Activated naive CD8-positive, alpha-beta T cell treated with anti-CD3 and anti-CD28 coated beads, Interleukin-2, amount 50 U/mL, for 16 hours (primary cell): Measurements from ENCODE around the gene SNCB.
"Not testable (repeated sequence)": the region's sequence is repeated elsewhere in the genome, so short reads cannot be mapped to it uniquely, and the experiment has no call there.

Experiments used
- DNase-seq: peaks from one replicate; pipeline ENCODE4 v3.0.0-alpha.2; 2020; ENCODE audit warnings: low read depth, low spot score

Gene SNCB

DNA sequence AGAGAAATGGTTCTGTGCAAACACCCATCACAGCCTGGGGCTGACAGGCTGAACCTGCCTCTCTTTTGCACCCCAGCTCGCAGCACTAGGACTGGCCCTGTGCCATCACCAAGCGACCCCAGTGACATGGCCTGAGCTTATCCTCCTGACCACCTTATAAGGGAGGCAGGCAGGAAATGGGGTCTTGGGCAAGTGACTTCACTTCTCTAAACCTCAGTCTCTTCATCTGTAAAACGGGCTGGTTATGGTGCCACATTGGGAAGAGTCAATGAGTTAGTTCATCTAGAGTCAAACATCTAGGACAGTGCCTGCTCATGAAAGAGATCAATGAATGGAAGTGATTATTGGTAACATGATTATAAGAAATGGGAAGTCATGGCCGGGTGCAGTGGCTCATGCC is 6.2 kb downstream of the SNCB start:
- no peak for DNase-seq

DNA sequence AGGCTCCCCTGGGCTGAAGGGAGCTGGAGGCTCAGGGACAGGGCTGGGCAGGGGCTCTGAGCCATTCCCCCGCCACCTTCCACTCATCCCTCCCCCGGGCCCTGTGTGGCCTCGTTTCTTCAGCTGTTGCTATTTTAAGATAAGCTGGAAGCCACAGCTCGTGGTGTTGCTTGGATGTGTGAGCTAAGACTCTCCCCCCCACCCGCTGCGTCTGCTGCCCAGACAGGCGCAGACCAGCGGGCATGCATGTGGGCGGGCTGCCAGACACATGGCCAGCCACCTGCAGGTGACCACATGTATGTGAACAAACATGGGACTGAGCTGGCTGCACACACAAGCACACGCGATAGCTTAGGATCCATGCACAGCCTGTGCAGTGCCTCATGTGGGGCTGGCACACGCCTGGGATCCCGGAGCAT is 8.7 kb downstream of the SNCB start:
- no peak for DNase-seq

DNA sequence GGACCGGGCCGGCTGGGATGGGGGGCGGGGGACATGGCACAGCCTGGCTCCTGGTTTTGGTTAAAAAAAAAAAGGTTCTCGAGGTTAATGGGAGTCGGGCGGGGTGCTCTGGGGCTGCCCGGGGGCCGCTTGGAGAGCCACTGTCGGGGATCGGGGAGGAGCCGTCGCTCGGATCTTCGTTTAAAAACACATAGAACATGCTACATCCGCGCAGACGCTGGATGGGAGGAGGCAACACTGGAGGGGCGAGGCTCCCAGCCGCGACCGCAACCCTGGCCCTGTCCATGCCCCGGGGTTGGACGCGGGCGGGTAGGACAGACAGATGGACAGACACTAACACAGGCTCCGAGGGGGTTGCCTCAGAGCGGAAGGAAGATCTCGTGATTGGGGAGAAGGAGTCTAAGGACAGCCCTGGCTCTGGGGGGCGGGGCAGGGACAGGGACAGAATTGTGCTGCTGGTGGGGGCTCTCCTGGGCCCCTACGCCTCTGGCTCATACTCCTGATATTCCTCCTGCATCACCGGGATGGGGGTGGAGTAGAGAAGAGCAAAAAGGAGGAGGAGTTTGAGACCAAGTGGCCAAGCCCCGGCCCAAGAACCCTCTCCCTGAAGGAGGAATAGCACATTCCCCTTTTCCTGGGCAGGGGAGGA is 9.9 kb downstream of the SNCB start:
- no peak for DNase-seq

DNA sequence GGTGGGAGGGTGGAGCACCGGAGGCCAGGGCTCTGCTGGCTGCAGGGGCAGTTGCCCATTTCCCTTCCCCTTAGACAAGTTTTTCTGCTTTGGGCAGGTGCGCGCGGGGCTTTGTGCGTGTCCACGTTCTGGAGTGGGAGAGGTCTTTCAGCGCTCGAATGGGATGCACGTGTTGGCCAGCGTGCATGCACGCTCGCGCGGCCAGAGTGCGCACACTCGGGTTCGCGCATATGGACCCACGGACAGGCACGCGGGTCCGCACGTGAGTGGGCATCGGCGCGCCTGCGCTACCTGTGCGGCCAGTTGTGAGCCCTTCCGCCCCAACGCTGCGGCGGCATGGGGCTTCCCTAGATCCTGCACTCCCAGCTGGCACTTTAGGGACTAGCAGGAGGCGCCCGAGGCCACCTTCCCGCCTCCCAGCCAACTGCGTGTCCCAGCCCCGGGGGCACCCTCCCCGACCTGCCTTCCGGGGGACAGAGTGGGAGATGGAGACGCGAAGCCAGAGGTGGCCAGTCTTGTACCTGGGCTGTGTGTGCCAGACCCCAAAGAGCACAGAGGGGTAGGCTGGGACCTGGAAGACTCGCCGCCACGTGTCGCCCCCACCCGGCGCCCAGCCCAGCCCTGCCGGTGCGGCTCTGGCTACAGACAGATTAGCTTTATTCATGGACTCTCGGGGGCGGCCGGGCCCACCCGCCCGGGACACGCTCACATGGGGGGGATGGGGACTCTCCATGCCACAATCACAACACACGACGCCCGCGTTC is 10.6 kb downstream of the SNCB start:
- DNase-seq, result no peak

DNA sequence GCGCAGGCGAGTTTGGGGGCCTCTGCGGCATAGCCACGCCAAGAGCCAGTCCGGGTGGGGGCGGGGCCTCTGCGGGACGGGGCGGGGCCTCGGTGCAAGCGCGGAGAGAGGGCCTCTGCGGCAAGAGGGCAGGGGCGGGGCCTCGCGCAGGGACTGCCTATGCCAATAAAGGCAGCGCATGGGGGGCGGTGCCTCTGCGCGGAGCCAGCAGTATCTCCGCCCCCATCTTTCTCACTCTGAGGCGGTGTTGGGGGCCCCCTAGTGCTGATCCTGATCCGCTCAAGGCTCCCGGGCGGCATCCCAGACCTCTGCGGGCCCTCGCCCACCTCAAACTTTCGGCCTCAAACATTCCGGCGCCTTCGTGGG is 11.1 kb downstream of the SNCB start:
- DNase-seq, result peak; percentile 65

DNA sequence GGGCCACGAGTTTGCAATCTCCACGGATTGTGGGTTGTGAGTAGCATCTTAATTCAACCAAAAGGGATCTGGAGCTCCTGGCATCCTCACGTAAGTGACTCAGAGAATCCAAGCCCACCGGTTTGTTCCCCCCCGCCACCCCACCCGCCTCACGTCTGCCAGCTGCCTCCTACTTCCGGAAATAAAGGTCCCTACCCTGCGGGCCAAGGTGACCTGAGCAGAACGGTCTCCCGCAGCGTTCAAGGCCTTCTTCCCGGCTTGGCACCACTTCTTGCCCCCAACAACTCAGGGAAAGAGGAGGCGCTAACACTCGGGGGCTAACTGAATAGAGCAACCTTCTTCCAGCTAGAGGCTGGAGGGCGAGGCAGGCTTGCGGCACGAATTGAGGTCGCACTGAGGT is 11.6 kb downstream of the SNCB start:
- DNase-seq, result no peak

DNA sequence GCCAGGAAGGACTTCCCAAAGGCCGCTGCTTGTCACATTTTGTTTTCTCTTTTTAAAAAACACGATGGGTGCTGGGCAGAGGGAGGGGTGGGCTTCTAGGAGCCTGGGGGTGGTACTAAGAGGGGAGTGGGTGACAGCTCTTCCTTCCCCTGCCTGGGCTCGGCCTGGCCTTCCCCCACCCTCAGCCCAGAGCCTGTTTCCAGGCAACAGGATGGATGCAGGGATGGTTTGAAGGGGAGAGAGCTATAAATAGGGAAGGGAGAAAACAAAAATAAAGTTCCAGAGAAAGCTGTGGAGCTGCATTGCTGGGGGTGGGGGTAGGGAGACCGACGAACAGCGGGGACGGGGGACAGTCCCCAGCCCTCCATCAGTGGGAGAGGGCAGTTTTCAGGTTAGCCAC is 13.8 kb downstream of the SNCB start:
- DNase-seq, result no peak

DNA sequence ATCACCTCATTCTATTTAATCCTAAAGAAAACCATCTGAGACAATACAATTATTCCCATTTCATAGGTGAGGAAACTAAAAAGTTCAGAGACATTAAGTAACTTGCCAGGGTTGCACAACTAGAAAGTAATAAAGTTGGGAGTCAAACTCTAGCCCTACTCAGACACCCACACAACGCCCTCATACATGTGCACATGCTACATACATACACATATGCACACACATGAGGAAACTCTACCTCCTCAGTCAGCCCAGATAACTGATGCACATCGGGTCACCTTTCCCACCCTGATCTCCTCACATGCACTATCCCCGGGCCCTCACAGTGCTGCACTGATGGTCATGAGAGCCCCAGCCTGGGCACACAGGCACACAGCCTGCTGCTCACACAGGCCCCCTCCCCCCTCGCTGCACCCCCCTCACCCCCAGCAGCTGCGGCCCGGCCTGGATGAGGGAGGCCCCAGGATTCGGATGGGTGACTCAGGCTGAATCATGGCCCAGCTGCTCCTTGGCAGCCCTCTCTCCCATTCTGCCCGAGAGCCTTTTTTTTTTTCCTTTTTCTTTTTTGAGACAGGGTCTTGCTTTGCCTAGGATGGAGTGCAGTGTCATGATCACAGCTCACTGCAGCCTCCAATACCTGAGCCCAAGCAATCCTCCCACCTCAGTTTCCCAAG is 15.4 kb downstream of the SNCB start:
- DNase-seq, result no peak

DNA sequence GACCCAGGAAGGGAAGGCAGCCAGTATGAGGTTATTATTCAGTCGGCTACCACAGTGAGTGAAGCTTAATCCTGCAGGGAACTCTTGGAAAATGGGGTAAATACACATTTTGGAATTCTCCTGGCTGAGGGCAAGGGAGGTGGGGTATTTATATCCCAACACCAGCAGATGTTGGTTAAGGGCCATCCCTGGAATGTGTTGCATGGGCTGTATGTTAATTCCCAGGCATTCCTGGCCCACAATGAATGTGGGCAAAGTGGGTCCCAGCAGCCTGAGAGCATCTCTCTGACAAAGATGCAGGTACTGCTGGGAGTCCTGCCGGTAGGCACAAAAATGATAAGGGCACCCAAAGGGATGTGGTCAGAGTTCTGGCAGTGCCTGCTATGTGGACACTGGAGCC is 17.5 kb downstream of the SNCB start:
- no peak for DNase-seq

DNA sequence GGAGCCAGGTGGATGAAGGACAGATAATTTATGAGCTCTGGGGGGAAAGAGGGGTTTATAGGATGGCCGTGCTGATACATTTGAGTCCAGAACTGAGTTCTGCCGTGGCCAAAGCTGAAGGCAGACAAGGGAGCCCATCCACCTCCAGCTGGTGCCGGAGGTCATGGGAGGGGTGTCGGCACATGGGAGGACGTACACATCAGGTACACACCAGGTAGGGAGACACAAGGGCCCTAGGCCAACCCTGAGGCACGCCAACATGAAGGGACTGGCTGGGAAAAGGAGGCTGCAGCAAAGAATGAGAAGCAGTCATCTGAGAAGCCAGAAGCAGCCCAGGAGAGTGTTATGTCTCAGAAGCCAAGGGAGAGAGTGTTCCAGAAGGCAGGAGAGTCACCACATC is 18.3 kb downstream of the SNCB start:
- no peak for DNase-seq

DNA sequence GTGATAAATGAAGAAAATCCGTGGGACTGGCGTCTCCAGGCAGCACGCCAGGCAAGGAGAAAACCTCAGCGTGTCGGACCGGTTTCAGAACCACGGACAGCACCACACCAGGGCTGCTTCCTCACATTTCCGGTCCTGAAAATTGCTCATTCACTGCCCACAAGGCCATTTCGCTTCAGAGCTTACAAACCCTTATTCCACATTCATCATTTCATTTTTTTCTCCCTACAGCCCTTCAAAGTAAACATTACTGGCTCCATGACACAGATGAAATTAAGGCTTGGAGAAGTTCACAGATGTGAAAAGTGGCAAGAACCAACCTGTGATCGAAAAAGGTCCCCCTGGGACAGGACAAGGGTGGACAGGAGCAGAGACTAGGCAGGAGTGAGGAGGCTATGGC is 18.9 kb downstream of the SNCB start:
- DNase-seq, result no peak

DNA sequence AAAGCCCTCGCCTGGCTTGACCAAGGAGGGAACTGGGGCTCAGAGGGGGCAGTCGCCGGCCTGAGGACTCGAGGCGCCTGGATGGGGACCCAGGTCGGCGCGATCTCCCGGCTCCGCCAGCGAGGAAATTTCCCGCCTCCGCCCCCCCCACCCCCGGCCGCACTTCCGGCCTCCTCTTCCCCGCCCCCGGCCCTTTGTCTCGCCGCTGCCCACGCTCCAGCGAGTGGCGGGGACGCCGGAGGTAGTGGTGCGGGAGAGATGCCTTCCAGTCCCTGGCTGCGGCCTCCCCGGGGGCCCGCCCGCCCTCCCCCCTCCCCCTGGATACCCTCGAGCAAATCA is 19.9 kb downstream of the SNCB start:
- DNase-seq, result no peak

DNA sequence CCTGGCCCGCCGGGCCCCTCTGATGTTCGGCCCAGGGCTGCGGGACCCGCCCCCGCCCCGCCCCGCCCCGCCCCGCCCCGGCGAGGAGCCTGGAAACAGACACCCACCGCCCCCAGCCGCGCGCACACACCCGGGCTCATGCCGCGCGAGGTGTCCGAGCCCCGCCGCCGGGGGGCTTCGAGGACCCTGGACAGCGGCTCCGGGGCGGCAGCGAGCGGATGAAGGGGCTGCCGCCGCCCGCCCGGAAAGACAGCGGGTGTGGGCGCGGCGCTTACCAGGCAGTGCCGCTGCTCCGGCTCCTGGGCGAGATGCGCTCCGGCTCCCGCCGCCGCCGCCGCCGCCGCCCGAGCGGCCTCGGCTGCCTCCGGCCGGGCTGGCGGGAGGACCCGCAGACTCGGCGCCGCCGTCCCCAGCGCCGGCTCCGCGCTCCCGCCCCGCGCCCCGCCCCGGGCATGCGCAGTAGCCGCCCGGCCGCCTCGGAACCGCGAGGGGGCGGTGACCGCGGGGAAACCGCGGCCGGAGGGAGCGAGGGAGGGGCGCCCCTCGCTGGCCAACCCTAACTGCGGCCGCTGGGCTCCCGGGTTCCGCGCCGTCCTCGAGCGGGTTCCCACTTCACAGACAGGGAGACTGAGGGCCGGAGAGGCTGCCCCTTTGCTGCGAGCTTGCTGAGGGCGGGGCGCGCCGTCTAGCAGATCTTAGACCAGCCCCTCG is 20.5 kb downstream of the SNCB start, which contains the start of gene GPRIN1:
Gene GPRIN1, minus strand, starts transcription at position 433 of the 711 bp plus-strand sequence. CDS start 10,322 bp downstream, outside the sequence.
- DNase-seq, result no peak

DNA sequence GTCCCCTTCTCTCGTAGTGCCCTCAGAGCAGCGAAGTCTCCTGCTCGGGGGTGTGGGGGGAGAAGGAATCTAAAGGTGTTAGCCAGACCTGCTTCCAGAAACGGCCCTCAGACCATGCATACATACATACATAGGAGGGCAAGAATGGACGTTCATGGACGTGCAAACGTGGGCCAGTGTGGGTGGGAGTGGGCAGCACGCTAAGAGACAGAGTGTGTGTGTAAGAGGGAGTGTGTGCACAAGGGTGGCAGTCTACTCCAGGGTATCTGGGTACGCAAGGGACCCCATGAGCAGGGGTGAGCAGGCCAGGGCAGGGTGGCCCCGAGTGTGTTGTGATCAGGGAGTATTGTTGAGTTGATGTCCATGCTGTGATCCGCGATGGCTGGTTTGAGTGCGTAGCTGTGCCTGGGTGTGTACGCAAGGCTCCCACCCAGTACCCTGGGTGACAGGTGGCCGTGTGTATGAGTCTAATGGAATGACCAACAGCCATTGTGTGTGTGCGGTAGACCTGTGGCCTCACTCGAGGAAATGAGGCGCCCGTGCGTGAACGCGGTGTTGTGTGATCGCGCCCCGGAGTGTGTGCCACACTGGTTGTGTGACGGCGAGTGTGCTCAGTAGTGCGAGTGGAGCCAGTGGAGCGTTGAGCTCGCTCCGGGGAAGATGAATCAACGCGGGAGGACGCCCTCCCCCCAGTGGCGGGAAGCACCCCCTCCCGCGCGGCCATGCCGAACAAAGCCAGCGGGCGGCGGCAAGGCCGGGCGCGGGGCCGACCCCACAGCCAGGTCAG is 21.2 kb downstream of the SNCB start:
- no peak for DNase-seq

DNA sequence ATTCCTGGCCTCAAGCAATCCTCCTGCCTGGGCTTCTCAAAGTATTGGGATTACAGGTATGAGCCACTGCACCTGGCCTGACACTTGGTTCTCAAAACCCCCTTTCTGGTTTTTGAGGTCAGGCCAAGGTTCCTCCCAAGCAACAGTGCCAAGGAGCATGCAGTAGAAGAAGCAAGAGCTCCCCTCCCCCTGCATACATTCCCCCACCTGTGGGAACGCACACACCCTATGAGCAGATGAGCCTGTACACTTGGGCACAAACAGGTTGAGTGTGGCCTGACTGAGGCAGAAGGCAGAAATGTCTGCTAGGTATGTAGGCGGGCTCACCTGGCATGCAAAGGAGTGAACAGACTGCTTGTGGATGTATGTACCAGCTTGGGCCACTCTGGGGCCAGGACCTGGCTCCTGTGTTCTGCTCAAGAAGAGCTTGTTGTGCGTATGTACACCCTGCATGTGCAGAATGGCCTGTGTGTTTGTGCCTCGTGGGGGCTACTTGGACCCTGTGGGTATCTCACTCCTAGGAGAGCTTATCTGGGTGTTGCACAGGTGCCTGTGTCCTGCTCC is 22.1 kb downstream of the SNCB start:
- DNase-seq, result no peak

DNA sequence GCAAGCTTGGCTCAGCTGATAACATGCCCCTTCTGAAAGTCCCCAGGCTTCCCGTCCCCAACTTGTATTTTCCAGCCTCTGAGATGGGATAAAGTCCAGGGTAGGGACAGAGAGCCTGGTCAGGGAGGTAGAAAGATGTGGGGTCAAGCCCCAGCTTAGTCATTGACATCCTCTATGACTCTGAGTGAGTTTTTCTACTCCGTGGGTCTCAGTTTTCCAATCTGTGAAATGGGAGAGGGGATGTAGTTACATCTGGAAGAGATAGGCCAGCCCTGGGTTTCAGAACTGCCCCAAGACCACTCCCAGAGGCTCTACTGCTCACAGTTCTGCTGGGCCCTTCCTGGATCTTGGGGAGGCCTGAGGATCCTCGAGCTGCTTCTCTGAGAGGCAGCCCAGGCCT is 23.5 kb downstream of the SNCB start:
- DNase-seq, result no peak

DNA sequence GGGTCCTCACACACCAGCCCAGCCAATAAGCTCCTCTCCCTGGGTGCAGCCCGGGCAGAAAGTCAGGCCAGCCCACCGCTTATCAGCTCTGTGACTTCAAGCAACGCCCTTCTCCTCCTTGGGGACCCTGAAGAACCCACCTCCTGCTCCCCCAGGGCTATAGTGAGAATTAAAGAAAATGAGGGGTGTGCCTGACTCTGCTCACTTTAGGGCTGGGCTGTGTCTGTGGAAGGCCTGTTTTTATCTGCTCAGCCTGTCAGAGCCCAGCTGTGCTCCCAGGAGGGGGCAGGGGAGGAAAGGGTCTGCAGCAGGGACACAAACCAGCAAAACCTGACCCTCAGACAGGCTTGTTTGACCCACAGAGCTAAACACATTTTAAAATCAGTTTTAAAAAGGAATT is 24.3 kb downstream of the SNCB start:
- DNase-seq, result no peak

DNA sequence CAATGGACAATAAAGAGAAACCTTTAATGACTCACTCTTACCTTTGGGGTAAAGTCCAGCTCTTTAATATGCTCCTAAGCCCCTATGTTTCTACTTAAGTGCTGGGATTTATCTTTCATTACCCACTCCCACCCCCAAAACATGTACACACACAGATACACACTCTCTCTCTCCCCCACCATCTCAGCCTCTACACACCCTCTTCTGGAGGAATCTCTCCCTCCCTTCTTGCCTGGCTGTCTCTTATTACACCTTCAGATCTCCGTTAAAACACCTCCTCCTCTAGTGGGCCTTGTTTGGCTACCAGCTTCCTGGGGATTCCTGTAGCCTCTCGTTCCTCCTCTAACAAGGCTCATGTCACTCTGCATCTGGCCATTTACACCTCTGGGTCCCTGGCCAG is 27.2 kb downstream of the SNCB start:
- DNase-seq, result no peak

DNA sequence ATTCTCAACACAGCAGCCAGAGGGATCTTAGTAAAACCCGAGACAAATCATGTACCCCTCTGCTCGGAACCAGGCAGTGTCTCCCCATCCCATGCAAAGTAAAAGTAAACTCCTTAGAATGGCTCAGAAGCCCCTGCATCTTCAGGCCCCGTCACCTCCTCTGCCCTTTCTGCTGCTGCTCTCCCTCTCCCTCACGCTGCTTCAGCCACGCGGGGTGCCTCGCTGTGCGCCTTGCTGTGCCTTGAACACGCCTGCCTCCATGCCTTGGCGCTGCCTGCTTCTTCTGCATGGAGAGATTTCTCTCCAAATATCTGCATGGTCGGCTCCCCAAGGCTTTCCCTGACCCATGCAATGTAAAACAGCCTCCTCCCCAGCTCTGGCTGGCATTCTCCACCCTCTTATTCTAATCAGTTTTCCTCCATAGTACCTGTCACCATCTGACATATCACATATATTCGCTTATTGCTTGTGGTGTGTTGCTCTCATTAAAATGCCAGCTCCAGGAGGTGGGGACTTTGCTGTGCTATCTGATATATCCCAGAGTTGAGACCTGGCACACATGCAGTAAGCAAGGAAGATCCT is 28.3 kb downstream of the SNCB start:
- DNase-seq, result no peak

DNA sequence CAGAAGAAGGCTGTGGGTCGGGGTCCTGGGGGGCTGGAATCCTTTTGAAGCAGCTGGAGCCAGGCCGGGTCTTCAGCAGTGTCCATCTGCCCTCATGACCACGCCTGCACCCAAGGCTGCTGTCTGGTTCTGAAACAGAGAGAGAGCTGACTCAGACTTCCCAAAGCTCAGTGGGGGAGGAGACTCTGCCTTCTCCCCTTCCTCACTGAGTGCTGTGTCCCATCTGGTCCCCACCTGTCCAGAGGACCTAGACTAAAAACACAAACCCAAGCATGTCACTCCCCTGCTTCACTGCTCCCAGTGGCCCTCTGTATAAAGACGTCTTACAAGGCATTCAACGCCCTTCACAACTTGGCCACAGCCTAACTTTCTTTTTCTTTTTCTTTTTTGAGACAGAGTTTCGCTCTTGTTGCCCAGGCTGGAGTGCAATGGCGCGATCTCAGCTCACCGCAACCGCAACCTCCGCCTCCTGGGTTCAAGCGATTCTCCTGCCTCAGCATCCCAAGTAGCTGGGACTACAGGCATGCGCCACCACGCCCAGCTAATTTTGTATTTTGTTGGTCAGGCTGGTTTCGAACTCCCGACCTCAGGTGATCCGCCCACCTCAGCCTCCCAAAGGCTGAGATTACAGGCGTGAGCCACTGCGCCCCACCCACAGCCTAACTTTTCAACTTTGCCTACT is 30.4 kb downstream of the SNCB start:
- not testable (repeated sequence) for DNase-seq
